Measurements from ENCODE around the gene CCDC187.
"Not testable (repeated sequence)": the region's sequence is repeated elsewhere in the genome, so short reads cannot be mapped to it uniquely, and the experiment has no call there.

CCDC187 gene

DNA sequence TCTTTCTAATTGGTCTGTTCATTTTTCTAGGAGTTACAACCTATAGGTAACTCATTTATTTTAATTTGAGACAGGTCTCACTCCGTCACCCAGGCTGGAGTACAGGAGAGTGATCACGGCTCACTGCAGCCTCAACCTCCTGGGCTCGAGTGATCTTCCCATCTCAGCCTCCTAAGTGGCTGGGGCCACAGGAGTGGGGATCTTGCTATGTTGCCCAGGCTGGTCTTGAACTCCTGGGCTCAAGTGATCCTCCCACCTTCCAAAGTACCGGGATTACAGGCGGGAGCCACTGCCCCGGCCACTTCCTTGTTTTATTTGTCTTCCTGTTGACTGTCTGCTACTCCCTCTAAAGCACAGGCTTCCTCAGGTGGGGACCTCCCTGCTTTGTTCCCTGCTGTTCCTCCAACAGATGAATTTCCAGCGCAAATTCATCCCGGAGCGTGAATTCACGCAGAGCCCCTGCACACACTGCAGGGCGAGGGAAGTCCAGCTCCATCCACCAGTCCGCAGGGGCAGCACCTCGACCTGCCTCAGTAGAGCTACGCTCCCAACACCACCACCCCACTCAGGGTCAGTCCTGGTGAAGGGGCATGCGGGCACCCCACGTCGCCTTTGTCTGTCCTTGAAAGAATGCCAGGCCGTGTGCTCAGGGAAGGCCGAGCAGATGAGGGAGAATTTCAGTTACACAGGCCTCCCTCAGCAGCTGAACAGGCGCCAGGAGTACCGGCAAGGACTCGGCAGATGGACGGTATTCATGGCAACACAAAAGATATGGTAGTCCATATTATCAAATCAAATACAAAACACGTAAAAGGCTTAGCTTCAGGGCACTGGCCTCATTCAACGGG lies 64.5 kb downstream of the CCDC187 start:
- DNase-seq (ENCODE audit: low spot score): no peak

DNA sequence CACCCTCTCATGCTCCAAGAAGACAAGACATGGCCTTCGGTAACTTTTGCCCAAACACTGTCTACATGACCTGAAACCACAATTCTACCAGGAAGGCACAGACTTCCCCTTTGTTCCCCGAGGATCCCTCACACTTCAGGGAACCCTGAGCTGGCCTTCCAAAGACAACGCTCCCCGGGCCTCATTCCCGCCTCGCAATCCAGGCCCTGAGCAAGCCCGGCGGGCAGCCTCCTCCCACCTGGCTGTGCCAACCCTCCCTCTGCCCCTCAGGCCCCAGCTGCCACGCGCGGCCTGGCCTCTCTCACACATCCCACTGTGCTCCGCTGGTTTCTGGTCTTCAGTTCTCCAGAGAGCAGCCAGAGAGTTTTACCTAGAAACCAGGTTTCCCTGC lies 65.6 kb downstream of the CCDC187 start:
- no peak for DNase-seq (ENCODE audit: low spot score)

DNA sequence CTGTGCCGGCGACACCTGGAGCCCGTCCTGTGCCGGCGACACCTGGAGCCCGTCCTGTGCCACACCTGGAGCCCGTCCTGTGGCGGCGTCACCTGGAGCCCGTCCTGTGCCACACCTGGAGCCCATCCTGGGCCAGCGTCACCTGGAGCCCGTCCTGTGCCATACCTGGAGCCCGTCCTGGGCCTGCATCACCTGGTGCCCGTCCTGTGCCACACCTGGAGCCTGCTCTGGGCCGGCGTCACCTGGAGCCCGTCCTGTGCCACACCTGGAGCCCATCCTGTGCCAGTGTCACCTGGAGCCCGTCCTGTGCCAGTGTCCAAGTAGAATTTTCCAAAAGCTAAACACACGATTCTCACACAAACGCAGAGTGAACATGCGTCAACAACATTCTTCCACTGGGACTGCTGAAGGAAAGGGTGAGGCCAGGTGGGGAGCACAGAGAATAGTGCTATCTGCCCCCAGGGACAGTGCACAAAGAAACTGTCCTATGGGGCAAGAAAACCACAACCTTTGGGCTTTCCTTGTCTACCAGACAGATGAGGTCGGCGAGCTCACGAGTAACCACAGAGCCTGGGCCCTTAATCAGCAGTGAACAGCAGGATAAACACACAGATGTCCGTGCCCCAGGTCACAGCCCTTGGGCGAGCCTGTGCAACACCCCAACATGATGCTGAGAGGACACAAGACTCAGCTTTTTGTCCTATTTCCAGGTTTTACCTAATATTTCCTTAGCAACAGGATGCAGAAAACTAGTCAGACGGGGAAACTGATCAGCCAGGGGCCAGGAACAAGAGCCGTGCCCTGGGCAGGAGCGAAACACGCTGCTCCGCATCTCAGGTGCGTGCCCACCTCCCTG lies 66.2 kb downstream of the CCDC187 start:
- DNase-seq (ENCODE audit: low spot score): no peak

DNA sequence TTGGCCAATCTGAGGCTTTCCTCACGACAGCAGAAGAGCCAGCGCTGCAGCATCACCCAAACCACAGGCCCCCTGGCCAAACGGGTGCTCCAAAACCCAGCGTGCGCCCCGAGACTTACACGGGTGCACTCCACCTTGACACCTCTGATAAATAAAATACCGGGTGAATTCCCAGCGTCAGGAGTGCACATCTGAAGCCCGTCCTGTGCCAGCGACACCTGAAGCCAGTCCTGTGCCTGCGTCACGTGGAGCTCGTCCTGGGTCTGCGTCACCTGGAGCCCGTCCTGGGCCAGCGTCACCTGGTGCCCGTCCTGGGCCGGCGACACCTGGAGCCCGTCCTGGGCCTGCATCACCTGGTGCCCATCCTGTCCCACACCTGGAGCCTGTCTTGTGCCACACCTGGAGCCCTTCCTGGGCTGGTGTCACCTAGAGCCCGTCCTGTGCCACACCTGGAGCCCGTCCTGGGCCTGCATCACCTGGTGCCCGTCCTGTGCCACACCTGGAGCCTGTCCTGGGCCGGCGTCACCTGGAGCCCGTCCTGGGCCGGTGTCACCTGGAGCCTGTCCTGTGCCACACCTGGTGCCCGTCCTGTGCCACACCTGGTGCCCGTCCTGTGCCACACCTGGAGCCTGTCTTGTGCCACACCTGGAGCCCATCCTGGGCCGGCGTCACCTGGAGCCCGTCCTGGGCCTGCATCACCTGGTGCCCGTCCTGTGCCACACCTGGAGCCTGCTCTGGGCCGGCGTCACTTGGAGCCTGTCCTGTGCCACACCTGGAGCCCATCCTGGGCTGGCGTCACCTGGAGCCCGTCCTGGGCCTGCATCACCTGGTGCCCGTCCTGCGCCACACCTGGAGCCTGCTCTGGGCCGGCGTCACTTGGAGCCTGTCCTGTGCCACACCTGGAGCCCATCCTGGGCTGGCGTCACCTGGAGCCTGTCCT lies 67.2 kb downstream of the CCDC187 start:
- DNase-seq (ENCODE audit: low spot score): not testable (repeated sequence)

DNA sequence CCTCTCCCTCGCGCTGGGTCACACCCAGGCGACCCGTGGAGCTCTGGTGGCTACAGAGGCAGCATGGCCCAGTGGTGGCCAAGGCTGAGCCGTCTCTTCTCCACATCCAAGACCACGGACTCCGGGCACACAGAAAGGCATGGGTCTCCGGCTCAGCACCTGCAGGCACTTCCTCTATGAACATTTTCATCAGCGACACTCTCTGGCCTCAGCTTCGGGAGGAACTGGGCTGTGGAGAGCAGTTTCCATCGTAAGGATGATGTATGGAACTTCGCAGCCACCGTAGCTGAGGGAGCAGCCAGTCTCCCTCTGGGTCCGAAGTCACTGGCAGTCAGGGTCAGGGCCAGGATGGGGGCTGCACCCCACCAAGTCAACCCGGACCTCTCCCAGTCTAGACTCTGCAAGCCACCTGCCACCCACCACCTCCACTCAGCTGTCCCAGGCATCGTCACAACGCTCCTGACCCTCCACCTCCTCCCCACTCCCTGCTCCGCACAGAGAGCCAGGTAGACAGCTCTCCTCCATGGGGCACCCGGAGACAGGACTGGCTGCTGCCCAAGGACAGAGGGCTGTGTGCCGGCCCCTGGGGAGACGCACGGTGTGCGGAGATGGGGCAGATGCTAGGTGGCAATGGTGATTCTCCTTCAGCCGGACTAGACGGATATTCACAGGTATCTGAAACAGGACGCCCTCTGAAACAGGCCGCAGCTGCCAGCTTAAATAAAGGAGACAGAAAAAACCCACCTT lies 68.0 kb downstream of the CCDC187 start:
- DNase-seq (ENCODE audit: low spot score): no peak

DNA sequence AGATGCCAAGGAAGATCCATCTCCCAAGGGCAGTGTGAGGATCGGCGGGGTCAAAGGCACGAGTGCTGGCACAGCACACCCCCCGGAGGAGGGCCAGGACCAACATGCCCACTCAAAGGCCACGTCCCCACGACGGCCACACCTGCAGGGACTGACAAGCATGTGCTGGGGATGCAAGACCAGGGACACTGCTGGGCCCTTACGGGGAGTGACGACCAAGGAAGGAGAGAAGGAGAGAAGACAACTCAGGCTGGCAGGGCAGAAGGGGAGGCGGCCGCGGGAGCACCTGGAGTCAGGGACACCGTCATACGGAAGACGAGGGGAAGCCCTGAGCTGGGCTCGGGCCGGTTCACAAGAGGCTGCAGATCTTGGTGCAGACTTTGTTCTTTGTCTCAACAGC lies 68.7 kb downstream of the CCDC187 start:
- no peak for DNase-seq (ENCODE audit: low spot score)

DNA sequence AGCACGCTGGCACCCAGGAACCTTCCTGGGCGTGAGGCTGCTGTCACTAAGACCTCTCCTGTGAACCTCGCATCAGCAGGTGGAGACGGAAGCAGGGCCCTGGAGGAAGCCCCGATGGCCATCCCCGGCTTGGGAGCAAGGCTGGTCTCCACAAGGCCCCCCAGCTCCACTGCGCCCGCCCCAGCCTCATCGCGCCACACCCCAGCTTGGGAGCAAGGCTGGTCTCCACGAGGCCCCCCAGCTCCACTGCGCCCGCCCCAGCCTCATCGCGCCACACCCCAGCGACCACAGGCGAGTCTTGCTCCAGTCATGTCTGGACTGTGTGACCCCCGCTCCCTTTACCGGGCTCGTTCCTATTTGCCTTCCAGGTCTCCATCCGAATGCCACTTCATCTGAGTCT lies 69.3 kb downstream of the CCDC187 start:
- DNase-seq (ENCODE audit: low spot score): no peak

DNA sequence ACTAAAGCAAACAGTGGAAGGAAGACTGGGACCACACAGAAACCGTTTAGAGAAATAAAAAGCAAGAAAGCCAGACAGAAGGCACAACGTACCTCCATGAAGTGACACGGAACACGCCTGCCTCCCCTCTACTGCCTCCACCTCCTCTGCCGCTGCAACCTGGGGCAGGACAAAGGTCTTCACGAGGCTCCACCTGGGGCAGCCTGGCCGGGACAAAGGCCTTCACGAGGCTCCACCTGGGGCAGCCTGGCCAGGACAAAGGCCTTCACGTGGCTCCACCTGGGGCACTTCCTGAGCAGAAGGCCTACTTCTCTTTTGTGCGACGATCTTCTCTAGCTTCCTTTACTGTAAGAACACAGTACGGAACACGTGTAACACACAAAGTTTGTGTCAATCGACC lies 70.0 kb downstream of the CCDC187 start:
- DNase-seq (ENCODE audit: low spot score): no peak

DNA sequence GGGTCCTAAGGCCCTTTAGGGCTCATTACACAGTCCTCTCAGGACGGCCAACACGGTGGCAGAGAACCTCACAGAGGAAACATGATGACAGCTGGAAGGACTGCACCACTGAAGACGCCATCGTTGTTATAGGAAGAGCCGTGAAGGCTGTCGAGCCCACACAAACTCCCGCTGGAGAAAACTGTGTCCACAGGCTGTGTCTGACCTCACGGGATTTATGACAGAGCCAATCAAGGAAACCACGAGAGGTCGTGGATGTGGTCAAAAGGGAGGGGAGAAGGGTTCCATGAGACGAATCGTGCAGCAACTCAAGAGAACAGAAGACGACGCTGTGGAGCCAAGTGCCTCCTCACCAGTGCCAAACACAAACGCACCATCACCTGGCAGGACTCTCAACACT lies 70.5 kb downstream of the CCDC187 start:
- no peak for DNase-seq (ENCODE audit: low spot score)

DNA sequence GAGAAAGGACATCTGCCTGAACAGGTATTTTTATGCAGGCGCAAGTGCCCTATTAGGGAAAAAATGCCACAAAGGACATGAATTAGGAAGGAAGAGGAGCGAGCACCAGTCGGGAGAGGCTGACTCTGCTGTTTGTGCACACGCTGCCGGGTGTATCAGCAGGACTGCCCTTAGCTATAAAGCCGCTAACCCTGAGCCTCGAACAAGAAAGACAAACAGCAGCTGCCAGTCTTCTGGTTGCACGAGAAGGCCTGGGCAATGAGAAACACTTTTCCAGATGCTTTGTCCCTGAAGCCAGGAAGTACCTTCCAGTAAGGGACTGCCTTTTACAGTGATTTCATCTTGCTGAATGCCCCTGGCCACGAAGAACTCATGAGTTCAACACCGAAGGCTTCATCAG lies 70.9 kb downstream of the CCDC187 start:
- DNase-seq (ENCODE audit: low spot score): no peak

DNA sequence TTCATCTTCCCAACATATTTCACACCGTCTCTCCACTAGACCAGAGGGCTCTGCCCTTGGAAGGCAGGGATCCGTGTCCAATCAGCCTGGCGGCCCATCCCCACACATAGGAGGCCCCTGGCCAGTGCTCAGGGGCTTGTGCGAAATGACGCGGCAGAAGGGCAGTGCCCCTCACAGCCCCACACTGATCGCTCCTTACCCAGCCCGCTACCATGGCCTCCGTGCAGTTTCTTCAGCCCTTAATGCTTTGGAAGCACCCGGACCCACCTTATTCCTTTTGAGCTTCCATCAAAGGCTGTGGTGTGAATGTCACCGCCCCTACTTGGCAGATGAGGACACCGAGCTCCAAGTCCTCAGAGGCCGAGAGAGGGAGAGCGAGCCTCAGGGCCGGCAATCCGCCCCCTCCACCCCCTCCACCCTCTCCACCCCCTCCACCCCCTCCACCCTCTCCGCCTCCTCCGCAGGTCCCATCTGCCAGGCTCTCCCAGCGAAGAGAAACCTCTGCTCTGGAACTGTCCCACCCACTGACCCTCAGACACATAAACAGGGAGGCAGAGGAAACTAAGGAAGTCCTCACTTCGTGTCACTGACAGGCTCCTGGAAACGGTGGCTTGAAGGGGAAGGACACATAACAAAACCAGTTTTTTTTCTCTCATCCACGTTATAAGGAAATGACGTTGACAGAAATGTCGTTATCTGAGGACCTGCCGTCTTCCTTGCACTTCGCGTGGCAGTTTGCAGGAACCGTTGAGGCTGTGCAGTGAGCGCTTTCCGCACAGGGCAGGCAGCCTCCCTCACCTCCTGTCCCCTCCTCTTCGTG lies 72.2 kb downstream of the CCDC187 start:
- peak; percentile 73 for DNase-seq (ENCODE audit: low spot score)

DNA sequence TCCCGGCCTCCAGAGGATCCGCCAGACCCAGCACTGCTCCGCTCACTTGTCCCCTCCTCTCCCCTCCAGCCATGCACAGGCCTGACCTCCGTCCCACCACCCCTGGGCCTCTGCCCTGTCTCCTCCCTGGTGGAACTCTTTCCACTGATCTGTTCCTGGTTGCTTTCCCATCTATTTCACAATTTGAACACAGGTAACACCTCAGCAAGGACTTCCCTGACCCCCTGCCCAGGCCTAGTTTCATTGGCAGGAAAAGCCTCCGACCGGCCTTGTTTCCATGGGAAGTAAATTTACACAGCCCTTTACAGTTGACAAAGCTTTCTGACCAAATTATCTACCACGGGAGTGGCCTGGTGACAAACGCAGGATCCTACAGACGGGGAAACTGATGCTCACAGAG lies 73.1 kb downstream of the CCDC187 start:
- no peak for DNase-seq (ENCODE audit: low spot score)

DNA sequence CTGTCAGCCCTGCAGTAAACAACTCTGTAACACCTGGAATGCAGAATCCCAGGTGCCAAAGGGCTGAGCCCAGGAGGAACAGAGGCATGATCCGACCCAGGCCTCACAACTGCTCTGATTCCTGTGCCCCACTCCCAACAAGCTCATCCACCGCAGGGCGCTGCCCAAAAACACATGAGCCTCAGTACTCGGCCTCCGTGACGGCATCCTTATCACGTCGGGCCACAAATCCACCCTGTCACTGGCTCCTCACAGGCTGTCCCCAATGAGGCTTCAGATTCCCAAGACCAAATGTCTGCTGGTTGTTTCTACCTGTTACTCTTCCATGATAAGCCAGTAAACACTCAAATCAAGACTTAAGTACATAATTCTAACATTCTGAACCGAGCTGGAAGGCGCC lies 73.5 kb downstream of the CCDC187 start:
- no peak for DNase-seq (ENCODE audit: low spot score)

DNA sequence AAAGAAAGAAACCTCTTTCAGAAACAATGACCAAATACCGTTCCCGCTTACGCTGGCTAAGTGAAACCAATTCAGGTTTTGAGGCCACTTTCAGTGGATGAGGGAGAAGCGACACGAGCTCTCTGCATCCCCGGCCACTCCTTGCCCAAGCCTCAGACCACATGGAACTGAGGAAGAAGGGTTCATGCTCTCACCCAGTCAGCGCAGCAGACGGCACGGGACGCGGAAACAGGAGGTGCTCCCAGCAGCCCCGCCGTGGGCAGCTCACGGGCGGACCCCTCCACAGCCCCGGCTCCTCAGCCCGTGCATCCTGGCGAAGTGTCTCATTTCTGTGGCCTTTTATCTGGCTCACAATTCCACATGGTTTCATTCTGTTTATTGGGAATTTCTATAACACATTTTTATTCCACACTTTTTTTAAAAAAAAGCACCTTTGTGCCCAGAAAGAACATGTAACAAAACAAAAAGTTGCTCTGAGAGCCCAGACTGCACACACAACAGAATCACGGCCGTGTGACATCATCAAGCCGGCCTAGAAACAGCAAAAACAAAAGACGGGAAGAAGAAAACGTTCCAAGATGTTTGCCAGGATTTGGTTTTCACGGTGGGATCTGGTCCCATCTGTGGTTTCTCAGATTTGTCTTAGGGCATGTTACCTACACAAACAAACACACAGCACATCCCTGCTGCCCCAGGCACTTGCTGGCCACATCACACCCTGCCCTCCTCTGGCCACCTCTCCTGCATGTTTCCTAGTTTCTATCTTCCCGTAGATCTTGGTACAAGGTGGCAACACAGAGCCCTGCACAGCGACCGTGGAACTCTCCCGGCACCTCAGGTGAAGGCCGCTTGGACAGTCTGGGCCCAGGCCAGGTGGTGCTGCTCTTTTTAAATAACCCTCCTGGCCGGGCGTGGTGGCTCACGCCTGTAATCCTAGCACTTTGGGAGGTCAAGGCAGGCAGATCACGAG lies 74.5 kb downstream of the CCDC187 start:
- no peak for DNase-seq (ENCODE audit: low spot score)

DNA sequence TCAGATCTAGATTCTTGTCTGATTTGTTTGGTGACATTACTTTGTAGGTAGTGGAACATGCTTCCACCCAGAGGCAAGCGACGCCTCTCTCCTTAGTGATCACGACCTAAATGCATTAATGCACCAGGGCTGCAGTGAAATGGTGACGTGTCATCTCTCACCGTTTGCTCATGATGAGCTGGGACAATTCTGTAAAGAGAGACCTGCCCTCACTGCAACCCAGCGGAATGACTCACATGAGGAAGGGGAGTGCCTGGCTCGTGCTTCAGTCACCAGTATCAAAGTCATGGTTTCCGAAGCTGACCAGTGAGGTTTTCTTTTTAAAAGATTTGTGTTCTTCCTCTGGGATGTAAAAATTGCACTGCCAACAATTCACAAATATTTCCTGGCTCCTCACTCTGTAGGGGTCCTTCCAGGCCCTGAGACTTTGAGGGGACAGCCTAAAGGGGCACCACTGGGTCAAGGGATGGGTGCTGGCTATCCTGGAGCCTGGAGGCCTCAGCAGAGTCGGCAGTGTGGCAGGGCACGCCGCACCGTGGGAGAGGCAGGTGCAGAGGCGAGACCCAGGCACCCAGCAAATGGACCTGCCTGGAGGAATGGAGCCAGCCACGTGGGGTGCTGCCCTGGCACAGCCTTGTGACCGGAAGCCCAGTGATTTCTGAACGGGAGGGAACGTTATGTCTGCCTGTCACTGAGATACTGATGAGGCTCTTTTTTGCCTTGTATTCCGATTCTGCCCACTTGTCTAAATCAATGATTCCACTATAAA lies 75.6 kb downstream of the CCDC187 start:
- no peak for DNase-seq (ENCODE audit: low spot score)

DNA sequence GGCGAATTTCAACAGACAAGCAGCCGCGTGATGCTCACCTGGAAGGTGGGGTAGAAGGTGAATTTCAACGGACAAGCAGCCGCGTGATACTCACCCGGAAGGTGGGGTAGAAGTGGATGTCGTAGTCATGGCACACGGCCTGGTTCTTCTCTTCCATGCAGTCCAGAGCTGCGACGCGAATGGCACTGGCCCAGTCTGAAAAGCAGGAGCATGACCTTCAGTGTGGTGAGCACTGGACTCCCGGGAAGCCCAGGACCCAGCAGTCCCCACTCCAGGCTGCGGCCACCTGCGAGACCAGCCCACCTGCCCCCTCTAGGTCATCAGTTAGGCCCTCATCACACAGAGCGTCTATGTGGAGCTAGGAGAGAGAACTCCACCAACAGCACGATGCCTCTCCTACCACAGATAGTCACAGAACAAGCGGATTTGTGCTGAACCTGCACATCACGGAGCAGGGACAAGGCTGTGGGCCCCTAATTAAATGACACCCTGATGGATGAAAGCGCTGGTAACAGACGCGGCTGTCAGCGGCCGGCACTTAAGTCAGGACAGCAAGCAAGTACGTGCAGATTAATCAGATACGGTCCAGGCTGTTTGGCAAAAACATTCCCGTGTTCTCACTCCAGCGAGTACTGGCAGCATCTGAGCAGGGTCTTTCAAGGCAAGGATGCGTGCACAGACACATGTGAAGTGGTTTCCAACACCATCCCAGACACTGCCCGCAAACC lies 77.0 kb downstream of the CCDC187 start:
- DNase-seq (ENCODE audit: low spot score): no peak

DNA sequence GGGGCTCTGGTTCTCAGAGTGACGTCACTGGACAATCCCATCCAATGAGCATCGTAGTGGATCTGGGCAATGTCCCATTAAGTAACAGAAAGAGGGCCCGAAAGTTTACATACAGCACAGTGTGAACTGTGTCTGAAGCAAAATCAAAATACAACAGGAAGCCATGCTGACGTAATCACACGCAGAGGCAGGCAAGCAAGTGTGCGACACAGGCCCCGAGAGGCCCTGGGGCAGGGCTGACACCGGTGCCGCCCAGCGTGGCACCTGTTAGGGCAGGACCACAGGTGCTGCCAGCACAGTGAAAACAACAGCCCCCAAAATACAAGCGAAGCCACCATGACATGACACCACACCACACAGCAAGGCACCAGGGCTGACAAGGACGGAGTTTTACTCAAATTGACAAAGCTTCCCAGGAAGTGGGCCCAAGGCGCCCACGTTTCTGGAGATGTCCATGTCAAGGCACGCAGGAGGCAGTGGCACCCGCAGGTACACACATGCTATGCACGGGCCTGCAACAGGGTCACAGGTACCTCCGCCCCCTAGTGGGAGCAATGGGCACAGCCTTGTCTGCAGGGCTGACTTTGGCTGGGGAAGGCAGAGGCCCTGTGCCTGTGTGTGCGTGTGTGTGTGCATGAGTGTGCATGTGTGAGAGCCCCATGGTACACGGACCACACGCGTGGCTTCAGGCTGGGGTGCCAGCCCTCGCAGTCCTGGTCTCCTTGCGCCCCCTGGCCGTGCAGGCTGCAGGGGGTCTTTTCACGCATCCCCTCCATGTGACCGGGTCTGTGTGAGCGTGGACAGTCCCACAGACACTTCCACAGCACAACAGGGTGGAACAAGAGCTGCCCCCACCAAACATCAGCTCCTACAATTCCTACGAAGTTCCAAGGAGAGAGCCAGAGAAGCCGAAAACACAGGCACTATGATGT lies 77.9 kb downstream of the CCDC187 start:
- DNase-seq (ENCODE audit: low spot score): peak; percentile 73

All from activated CD4-positive, alpha-beta T cell treated with anti-CD3 and anti-CD28 coated beads, Interleukin-2, Interleukin-4, amounts not matched to agents 100 ng/mL and 50 ng/mL, durations not matched to agents 16 hours and 8 hours (primary cell).